Inflammatory macrophage treated with lipopolysaccharide for 4 hours (primary cell): ENCODE measurements around the gene FNIP2.

ENCODE experiments used
- DNase-seq: peaks from one replicate; pipeline ENCODE4 v3.0.0-alpha.2; 2020

FNIP2 gene

GRCh38 chr4:158763462-158763861, 5.4 kb upstream of the FNIP2 start:
- DNase-seq, result no peak

GRCh38 chr4:158766434-158767044, 2.3 kb upstream of the FNIP2 start:
- peak; percentile 79 for DNase-seq

DNA sequence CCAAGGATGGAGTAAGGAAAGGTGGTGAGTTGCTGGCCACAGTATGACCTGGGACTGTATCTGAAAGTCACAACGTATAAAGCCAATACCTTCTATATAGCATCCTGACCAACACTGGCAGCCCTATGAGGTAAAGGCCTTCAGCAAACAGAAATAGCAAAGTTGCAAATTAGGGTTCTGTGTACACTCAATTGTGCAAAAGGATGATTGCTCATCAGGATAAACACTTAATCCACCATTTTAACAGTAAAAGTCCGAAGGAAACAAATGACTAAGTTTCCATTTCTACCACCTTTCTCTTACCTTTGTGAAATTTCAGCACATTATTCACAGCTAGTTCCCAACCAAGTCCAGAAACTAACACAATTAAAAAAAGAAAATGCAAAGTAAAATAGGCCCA, 1.4 kb upstream of the FNIP2 start:
- peak; percentile 43 for DNase-seq

DNA sequence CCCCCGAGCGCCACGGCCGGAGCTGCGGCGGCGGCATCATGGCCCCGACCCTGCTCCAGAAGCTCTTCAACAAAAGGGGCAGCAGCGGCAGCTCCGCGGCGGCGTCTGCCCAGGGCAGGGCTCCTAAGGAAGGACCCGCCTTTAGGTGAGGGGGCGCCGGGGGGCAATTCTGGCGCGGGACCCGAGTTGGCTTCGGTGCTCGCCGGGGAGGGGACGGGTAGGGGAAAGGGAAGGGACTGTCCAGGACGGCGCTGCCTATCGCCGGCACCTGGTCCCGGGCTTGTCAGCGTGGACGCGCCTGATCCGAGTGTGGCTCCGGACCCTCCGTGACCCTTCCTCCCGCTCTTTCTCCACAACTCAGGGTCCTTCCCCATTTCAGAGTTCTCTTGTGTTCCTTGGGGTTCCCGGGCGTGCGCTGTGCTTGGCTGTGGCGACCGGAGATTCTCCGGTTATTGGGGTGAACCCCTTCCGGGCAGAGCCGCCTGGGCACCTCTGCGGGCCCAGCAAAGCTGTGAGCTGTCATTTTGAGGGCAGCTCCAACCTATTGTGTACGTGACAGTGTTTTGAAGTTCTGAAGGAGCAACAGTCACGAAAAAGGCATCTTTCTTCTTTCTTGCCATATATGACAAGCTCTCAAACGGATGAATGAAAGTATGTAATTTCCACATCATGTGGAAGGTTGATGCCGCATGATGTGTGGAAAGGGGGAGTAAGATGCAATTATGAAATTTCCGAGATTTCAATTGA, 522 bp downstream of the FNIP2 start:
- DNase-seq, result peak; percentile 78

GRCh38 chr4:158770671-158771070, 1.8 kb downstream of the FNIP2 start:
- no peak for DNase-seq

GRCh38 chr4:158771776-158772175, 3.0 kb downstream of the FNIP2 start:
- no peak for DNase-seq

DNA sequence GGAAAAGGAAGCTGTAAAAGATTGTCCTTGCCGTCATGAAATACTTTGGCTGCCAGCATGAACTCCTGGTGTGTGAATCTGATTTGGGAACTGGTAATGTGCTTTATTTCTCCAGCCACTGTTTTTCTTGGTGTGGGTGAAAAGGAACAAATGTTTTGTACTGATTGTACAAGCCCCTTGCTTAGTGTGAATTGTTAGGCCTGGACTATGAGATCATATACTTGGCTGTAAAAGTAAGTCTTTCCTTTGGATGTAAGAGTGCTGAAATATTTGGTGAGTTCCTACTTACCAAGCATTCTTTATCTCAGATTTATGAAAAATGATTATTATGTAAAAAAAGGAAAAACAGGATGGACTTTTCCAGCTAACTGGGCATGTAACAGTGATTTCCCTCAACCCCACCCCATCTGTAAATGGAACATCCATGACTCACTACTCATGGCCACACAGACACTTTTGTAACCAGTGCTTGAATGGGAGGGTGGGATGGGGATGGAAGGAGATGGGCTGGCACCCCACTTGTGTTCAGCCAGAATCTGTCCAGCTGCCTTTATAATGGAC, 6.3 kb downstream of the FNIP2 start:
- DNase-seq, result peak; percentile 47

- DNase-seq, result no peak
Observed at GRCh38 chr4:158776106-158776505, 7.3 kb downstream of the FNIP2 start.

- no peak for DNase-seq
Observed at GRCh38 chr4:158777423-158778155, 8.8 kb downstream of the FNIP2 start.

DNA sequence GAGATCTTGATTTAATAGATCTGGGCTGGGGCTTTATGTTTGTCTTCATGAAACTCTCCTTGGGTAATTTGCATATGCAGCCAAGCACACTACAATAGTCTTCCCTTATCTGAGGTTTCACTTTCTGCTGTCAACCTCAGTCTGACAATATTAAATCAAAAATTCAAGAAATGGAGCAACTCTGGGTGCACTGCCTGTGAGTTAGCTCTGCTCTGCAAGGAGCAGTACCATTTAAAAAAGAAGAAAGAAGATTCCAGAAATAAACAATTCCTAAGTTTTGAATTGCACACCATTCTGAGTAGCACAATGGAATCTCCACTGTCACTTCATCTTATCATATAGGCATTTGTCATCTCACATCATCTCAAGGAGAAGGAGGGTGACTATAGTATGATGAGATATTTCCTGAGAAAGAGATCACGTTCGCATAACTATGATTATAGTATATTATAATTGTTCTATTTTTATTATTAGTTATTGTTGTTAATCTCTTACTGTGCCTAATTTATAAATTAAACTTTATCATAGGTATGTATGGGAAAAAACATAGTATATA, 9.4 kb downstream of the FNIP2 start:
- DNase-seq, result peak; percentile 78

DNA sequence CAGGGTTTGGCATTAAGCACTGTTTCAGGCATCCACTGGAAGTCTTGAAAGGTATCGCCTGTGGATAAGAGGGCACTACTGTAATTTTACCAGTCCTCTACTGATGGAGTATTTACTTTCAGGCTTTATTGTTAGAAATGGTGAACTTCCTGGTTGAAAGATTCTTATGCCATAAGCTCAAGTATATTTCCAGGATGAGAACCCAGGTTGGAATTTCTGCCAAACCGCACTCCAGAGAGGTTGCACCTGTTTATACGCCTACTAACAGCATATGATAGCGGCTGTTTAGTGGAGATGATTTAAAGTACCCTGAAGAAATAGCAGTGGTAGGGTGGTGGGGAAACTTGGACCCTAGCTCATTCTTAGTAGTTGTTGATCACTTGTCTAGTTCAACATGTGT, 9.9 kb downstream of the FNIP2 start:
- no peak for DNase-seq

- no peak for DNase-seq
Observed at GRCh38 chr4:158781963-158782362, 13.1 kb downstream of the FNIP2 start.

DNA sequence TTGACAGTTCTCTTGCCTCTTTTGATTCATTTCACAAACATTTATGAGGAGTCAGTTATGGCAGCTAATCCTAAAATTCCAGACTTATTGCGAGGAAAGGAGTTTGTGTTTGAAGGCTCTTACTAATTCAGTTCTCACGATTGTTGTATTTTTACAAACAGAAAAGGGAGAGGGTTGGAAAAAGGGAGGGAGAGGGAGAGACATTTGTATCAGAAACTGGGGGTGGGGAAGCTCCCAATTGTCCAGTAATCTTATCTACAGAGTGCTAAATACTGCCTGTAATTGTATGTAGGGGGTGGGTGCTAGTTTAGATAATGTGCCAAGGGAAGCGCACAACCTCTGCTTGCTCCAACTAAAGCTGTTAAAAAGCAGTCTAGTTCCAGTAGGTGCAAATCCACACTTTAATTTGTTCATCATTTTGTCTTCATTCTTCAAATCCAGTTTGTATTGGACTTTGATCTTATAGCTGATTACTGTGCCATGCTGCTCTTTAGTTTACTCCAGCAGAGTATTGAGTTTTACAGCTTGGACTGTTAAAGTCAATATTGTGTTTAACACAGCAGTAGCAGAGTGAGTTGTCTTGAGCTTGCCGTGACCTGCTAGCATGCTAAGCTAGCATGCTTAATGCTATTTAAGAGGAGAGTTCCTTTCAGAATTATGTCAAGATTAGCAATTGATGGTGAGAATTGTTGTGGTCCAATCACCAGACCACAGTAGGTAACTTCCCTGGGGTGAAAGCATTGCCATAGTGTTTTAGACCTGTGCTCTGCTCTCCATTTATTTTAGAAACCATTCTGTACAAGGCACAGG, 13.9 kb downstream of the FNIP2 start:
- DNase-seq, result no peak

GRCh38 chr4:158783785-158784184, 15.0 kb downstream of the FNIP2 start:
- peak; percentile 36 for DNase-seq

- DNase-seq, result no peak
Observed at GRCh38 chr4:158785718-158786117, 16.9 kb downstream of the FNIP2 start.

GRCh38 chr4:158786121-158786601, 17.3 kb downstream of the FNIP2 start:
- no peak for DNase-seq

- no peak for DNase-seq
Observed at GRCh38 chr4:158786955-158787354, 18.1 kb downstream of the FNIP2 start.

GRCh38 chr4:158787709-158788475, 19.1 kb downstream of the FNIP2 start:
- DNase-seq, result peak; percentile 82

- DNase-seq, result peak; percentile 59
Observed at GRCh38 chr4:158788516-158788915, 19.7 kb downstream of the FNIP2 start.

GRCh38 chr4:158789853-158790252, 21.0 kb downstream of the FNIP2 start:
- no peak for DNase-seq

- no peak for DNase-seq
Observed at GRCh38 chr4:158793021-158793420, 24.2 kb downstream of the FNIP2 start.
